ENCODE results near the gene ALG9.
A peak's percentile ranks its signal among the peaks of the same experiment; 100 is the strongest.
"Not testable (repeated sequence)": the region's sequence is repeated elsewhere in the genome, so short reads cannot be mapped to it uniquely, and the experiment has no call there.

Gene ALG9

GRCh38 chr11:111870886-111871692 is at the start of gene ALG9:
Gene ALG9, minus strand, starts transcription at chr11:111871581. Its CDS starts 99 bp downstream, at chr11:111871482.
- DNase-seq = peak; percentile 86

GRCh38 chr11:111920908-111921307 is 49.5 kb upstream of the ALG9 start:
- DNase-seq = no peak

- DNase-seq = no peak
Measured at GRCh38 chr11:111918390-111919256, 47.2 kb upstream of the ALG9 start, which contains the start of gene C11orf52. Gene C11orf52, plus strand, starts transcription at chr11:111918913. Its CDS starts 60 bp downstream, at chr11:111918973.

- no peak for DNase-seq
Measured at GRCh38 chr11:111917788-111918187, 46.4 kb upstream of the ALG9 start.

- no peak for DNase-seq
Measured at GRCh38 chr11:111917312-111917711, 45.9 kb upstream of the ALG9 start.

- no peak for DNase-seq
Measured at GRCh38 chr11:111916768-111917167, 45.4 kb upstream of the ALG9 start.

GRCh38 chr11:111913997-111914396 is 42.6 kb upstream of the ALG9 start:
- no peak for DNase-seq

GRCh38 chr11:111913031-111913861 is 41.9 kb upstream of the ALG9 start:
- no peak for DNase-seq

GRCh38 chr11:111912535-111912934 is 41.2 kb upstream of the ALG9 start, which contains the start of gene HSPB2:
Gene HSPB2, plus strand, starts transcription at chr11:111912734. Its CDS starts 96 bp downstream, at chr11:111912830.
- no peak for DNase-seq

GRCh38 chr11:111911563-111912401 is 40.4 kb upstream of the ALG9 start, which contains the start of gene CRYAB:
Gene CRYAB, minus strand, starts transcription at chr11:111911770. Its CDS starts 46 bp downstream, at chr11:111911724.
- no peak for DNase-seq

GRCh38 chr11:111910676-111911562 is 39.5 kb upstream of the ALG9 start:
- no peak for DNase-seq

GRCh38 chr11:111909378-111909777 is 38.0 kb upstream of the ALG9 start:
- DNase-seq = no peak

GRCh38 chr11:111908639-111909305 is 37.4 kb upstream of the ALG9 start:
- DNase-seq = no peak

GRCh38 chr11:111906680-111907079 is 35.3 kb upstream of the ALG9 start:
- DNase-seq = no peak

- no peak for DNase-seq
Measured at GRCh38 chr11:111905411-111905810, 34.0 kb upstream of the ALG9 start.

- DNase-seq = no peak
Measured at GRCh38 chr11:111886844-111887243, 15.5 kb upstream of the ALG9 start.

GRCh38 chr11:111886032-111886431 is 14.7 kb upstream of the ALG9 start:
- DNase-seq = no peak

GRCh38 chr11:111885053-111885452 is 13.7 kb upstream of the ALG9 start:
- not testable (repeated sequence) for DNase-seq

- no peak for DNase-seq
Measured at GRCh38 chr11:111882202-111882601, 10.8 kb upstream of the ALG9 start.

- DNase-seq = no peak
Measured at GRCh38 chr11:111879637-111879960, 8.2 kb upstream of the ALG9 start.
